Measurements from ENCODE around the gene ENPEP.

DNA sequence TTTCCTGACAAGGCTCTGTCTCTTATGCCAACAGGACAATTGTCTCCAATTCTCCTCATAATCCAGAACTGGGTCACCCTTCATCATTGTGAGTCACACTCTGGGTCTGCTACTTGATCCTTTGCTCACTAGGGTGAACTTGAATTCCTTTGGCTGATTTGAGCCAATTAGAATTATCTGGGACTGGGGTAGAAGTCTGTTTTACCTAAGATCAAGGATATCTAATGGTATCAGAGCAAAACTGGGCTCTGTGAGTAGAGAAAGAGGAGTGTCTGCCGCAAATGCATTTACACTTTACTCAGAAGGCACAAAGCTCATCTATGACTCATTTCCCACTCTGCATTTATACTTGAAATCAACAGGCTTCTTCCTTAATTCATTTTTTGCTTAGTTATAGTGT, 74.3 kb downstream of the ENPEP start:
- no peak for TF ChIP-seq EP300 (IDR thresholded peaks at IDR 0.05; ENCODE audit: low read depth)
- TF ChIP-seq POLR2AphosphoS5 (IDR thresholded peaks at IDR 0.05): no peak
- no peak for TF ChIP-seq CTCF (IDR thresholded peaks at IDR 0.05)
- TF ChIP-seq POLR2A (IDR thresholded peaks at IDR 0.05): no peak

Data from transverse colon (tissue), 4 donors.